IgD-negative memory B cell (primary cell): ENCODE results near the gene QRFP. TPM values are rescaled to one million over a fixed set of nuclear protein-coding genes. Genes with fewer than 3 reads are reported as not detected.

Source experiments
- H3K27ac Mint-ChIP-seq, 3 donors: one replicate each; pipeline ENCODE4 v1.8.0; 2020 to 2022; ENCODE audit warnings: mild to moderate bottlenecking in 3 of 3, mixed read lengths in 3 of 3, moderate library complexity in 1 of 3
- H3K27me3 Mint-ChIP-seq: one replicate; pipeline ENCODE4 v1.8.0; 2021; ENCODE audit warnings: mixed read lengths
- H3K36me3 Mint-ChIP-seq: one replicate; pipeline ENCODE4 v1.8.0; 2020; ENCODE audit warnings: mild to moderate bottlenecking, mixed read lengths
- H3K4me1 Mint-ChIP-seq, 3 donors: one replicate each; pipeline ENCODE4 v1.8.0; 2020 to 2022; ENCODE audit warnings: mixed read lengths in 3 of 3, mild to moderate bottlenecking in 1 of 3
- H3K4me3 Mint-ChIP-seq, 4 donors: one replicate each; pipeline ENCODE4 v1.8.0; 2020 to 2022; ENCODE audit warnings: mild to moderate bottlenecking in 4 of 4, mixed read lengths in 4 of 4, moderate library complexity in 3 of 4
- H3K9me3 Mint-ChIP-seq, 3 donors: one replicate each; pipeline ENCODE4 v1.8.0; 2020 to 2021; ENCODE audit warnings: mixed read lengths in 3 of 3, mild to moderate bottlenecking in 1 of 3
- polyA plus RNA-seq: library from polyadenylated mRNA; unstranded; fragments of 300-500 nt; fragmentation: Illumina TruSeq; gene quantifications from one replicate; pipeline ENCODE4 v1.2.3, GENCODE V29; 2021

QRFP gene
- polyA plus RNA-seq, 1 donor from 2014 or later: not detected

GRCh38 chr9:130884542-130885483 lies 11.8 kb downstream of the QRFP start:
- H3K4me1 Mint-ChIP-seq: peaks cover 0 to 2% (median 0%) of the 10 kb centered on the region in 3 donors
- peaks cover 5% of the 10 kb centered on the region for H3K36me3 Mint-ChIP-seq
- no peaks in the 10 kb centered on the region for H3K9me3 Mint-ChIP-seq
- H3K27me3 Mint-ChIP-seq: no peaks in the 10 kb centered on the region
- no peak overlapping the region for H3K4me3 Mint-ChIP-seq
- H3K27ac Mint-ChIP-seq: no peak overlapping the region

GRCh38 chr9:130884111-130884531 lies 12.5 kb downstream of the QRFP start:
- Mint-ChIP-seq H3K36me3 (peaks cover 5% of the 10 kb centered on the region), H3K27me3 (no peaks in the 10 kb centered on the region), H3K4me3 (no peak overlapping the region), H3K27ac (no peak overlapping the region), H3K4me1 (peaks cover 0 to 2% (median 0%) of the 10 kb centered on the region in 3 donors), H3K9me3 (no peaks in the 10 kb centered on the region)

DNA sequence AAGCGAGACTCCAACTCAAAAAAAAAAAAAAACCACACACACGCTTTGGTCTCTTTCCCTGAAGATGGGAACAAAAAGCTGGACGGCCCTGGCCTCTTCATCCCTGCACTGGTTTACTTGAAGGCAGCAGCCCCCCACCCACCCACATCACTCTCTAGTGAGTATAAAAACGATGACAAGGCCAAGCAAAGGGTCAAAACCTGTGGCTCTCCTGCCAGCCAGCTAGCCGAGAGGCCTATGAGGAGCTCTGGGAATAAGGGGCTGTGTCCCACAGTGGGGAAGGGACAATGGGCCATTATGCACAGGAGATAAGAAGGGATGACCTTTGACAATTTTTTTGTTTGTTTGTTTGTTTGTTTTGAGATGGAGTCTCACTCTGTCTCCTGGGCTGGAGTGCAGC lies 13.1 kb downstream of the QRFP start:
- Mint-ChIP-seq H3K4me3 (no peak overlapping the region), H3K4me1 (peaks cover 0 to 2% (median 0%) of the 10 kb centered on the region in 3 donors)

GRCh38 chr9:130882696-130883225 lies 13.9 kb downstream of the QRFP start:
- Mint-ChIP-seq H3K27ac (no peak overlapping the region), H3K27me3 (no peaks in the 10 kb centered on the region), H3K4me3 (no peak overlapping the region), H3K36me3 (peaks cover 5% of the 10 kb centered on the region), H3K4me1 (peaks cover 0 to 2% (median 0%) of the 10 kb centered on the region in 3 donors), H3K9me3 (no peaks in the 10 kb centered on the region)

More for the DNA sequence above, 13.1 kb downstream of the QRFP start:
- Mint-ChIP-seq H3K27ac (no peak overlapping the region), H3K36me3 (peaks cover 5% of the 10 kb centered on the region), H3K27me3 (no peaks in the 10 kb centered on the region), H3K9me3 (no peaks in the 10 kb centered on the region)

DNA sequence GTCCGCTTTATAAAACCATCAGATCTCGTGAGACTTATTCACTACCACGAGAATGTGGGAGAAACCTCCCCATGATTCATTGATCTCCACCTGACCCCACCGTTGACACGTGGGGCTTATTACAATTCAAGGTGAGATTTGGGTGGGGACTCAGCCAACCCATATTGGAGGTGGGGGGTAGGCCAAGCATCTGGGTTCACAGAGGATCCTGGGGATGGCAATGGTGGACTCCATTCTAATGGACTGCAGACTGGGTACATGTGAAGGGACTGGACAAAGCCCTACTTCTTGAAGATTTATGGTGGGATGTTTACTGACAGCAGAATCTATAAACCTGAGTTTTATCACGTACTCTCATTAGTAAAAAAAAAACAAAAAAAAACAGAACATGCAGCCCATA lies 15.1 kb downstream of the QRFP start:
- Mint-ChIP-seq H3K9me3 (no peaks in the 10 kb centered on the region), H3K36me3 (peaks cover 3% of the 10 kb centered on the region), H3K27ac (no peak overlapping the region), H3K27me3 (no peaks in the 10 kb centered on the region), H3K4me1 (peaks cover 0 to 2% (median 0%) of the 10 kb centered on the region in 3 donors), H3K4me3 (no peak overlapping the region)

DNA sequence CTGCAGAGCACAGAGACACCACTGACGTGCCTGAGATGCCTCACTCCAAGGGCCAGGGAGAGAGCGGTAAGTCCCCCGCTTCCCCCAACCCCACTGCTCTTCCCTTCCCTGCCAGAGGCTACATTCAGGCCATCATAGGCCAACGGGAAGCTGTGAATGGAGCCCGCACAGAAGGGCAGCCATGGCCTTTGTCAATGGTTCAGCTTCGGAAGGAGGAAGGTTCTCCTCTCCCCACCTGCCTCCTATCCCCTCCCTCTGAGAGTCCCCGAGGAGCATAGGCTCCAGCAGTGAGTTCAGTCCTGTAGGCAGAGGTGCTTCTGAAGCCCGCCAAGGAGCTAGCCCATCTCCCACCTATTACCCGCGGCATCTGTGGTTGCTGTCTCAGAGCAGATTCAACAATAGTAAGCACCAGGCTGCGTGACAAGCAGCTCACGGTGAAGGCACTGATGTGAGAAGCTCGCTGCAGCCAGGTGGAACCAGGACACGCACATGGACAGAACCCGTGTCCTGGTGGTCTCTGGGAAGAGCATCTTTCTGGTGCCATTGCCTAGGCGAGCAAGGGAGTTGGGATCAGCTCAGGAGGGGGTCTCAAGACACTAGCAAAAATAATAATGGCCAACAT lies 15.9 kb downstream of the QRFP start:
- peak overlapping the region in 1 of 3 donors; percentile 35 for H3K27ac Mint-ChIP-seq
- no peak overlapping the region for H3K4me3 Mint-ChIP-seq
- no peaks in the 10 kb centered on the region for H3K9me3 Mint-ChIP-seq
- peaks cover 0 to 2% (median 0%) of the 10 kb centered on the region in 3 donors for H3K4me1 Mint-ChIP-seq
- H3K27me3 Mint-ChIP-seq: no peaks in the 10 kb centered on the region
- H3K36me3 Mint-ChIP-seq: peaks cover 3% of the 10 kb centered on the region

DNA sequence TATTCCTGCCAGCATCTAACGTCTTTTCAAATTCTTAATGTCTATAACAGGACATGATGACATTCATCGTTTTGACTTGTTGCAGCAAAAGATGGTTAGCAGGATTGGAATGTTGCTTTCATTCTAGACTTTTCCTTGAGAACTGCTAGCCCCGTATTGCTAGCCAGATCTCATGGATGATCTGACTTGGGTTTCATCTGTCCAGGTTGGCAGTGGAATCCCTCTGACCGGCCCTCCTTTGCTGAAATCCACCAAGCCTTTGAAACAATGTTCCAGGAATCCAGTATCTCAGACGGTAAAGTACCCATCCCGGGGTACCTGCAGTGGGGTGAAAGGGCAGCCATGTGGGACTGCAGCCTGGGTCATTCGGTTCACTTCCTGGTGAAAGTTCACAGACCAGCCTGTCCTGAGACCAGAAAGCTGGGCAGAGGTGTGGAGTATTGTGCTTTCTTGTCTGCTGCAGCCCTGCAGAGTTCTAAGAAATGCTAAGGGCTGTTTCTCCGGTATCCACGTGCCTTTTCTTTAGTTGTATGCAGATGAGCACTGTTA lies 16.7 kb downstream of the QRFP start:
- H3K27me3 Mint-ChIP-seq: no peaks in the 10 kb centered on the region
- no peak overlapping the region for H3K27ac Mint-ChIP-seq
- no peak overlapping the region for H3K4me3 Mint-ChIP-seq
- H3K36me3 Mint-ChIP-seq: peaks cover 6% of the 10 kb centered on the region
- H3K4me1 Mint-ChIP-seq: no peaks in the 10 kb centered on the region
- H3K9me3 Mint-ChIP-seq: no peaks in the 10 kb centered on the region

DNA sequence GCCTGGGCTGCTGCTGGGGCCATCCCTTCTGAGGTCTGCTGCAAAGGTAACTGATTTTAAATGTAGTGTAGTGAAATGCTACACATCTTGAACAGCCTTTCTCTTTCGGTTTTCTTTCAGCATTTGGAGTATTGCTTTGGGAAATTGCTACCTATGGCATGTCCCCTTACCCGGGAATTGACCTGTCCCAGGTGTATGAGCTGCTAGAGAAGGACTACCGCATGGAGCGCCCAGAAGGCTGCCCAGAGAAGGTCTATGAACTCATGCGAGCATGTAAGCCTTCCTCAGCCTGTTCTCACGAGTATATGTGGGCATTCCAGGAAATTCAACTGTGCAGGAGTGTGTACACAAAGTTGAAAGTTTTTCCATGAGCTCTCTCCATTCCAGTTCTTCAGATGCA lies 18.3 kb downstream of the QRFP start:
- Mint-ChIP-seq H3K27me3 (no peaks in the 10 kb centered on the region), H3K4me3 (no peak overlapping the region), H3K36me3 (peaks cover 6% of the 10 kb centered on the region), H3K9me3 (no peaks in the 10 kb centered on the region), H3K4me1 (no peaks in the 10 kb centered on the region), H3K27ac (no peak overlapping the region)

DNA sequence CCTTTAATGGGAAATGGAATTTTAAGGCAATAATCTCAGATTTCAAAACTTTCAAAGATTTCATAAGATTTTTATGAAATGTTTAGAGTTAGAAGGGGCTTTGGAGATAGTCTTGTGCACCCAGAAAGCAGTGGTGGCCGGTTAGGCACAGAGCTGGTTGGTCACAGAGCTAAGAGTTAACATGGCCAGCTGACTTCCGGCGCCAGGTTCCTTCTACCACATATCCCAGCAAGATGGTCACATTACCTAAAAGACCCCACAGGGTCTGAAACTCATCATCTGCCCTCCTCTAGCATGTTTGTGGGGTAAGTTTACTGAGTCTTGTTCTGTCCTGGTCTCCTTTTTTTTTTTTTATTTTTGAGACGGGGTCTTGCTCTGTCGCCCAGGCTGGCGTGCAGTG lies 19.3 kb downstream of the QRFP start:
- Mint-ChIP-seq H3K27ac (no peak overlapping the region), H3K27me3 (no peaks in the 10 kb centered on the region), H3K4me1 (no peaks in the 10 kb centered on the region), H3K9me3 (no peaks in the 10 kb centered on the region), H3K4me3 (no peak overlapping the region), H3K36me3 (peaks cover 6% of the 10 kb centered on the region)

DNA sequence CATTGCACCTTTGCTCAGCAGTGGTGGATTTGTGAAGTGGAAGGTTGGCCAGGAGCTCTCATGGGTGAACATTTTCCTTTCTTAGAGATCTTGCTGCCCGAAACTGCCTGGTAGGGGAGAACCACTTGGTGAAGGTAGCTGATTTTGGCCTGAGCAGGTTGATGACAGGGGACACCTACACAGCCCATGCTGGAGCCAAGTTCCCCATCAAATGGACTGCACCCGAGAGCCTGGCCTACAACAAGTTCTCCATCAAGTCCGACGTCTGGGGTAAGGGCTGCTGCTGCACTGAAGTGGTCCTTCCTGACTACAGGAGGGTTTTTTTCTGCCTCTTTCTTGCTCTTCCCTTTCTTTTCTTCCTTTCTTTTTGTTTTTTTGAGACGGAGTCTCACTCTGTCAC lies 21.8 kb downstream of the QRFP start:
- Mint-ChIP-seq H3K4me1 (peaks cover 5 to 13% (median 9%) of the 10 kb centered on the region in 3 donors), H3K4me3 (no peak overlapping the region), H3K9me3 (no peaks in the 10 kb centered on the region), H3K27me3 (no peaks in the 10 kb centered on the region), H3K36me3 (peaks cover 5% of the 10 kb centered on the region), H3K27ac (no peak overlapping the region)

DNA sequence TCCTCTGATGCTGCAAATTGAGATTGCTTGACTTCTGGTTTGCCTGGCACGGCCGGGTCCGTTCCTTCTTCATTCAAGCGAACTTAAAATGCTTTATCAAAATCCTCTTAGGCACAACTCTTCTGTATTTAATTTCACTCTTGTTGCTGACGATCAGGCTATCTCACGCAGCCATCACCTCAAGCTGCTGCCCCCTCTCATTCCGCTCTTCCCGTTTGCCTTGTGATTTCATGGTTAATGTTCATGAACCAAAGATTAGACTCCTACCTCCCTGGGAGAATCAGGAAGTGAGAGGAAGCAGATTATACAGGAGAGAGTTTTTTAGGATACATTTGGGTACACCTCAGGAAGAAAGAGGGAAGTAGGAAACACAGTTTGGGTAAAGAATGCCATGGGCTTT lies 22.6 kb downstream of the QRFP start:
- H3K36me3 Mint-ChIP-seq: peaks cover 5% of the 10 kb centered on the region
- peak overlapping the region in 1 of 3 donors; percentile 23 for H3K27ac Mint-ChIP-seq
- no peak overlapping the region for H3K4me3 Mint-ChIP-seq

GRCh38 chr9:130872912-130873503 lies 23.6 kb downstream of the QRFP start:
- no peaks in the 10 kb centered on the region for H3K9me3 Mint-ChIP-seq
- no peaks in the 10 kb centered on the region for H3K27me3 Mint-ChIP-seq
- peaks cover 5 to 13% (median 9%) of the 10 kb centered on the region in 3 donors for H3K4me1 Mint-ChIP-seq
- H3K27ac Mint-ChIP-seq: no peak overlapping the region
- H3K4me3 Mint-ChIP-seq: no peak overlapping the region
- H3K36me3 Mint-ChIP-seq: peaks cover 5% of the 10 kb centered on the region

More for the DNA sequence above, 22.6 kb downstream of the QRFP start:
- Mint-ChIP-seq H3K4me1 (peaks cover 5 to 13% (median 9%) of the 10 kb centered on the region in 3 donors), H3K9me3 (no peaks in the 10 kb centered on the region), H3K27me3 (no peaks in the 10 kb centered on the region)

GRCh38 chr9:130872508-130872907 lies 24.1 kb downstream of the QRFP start:
- no peaks in the 10 kb centered on the region for H3K9me3 Mint-ChIP-seq
- peaks cover 5% of the 10 kb centered on the region for H3K36me3 Mint-ChIP-seq
- no peak overlapping the region for H3K27ac Mint-ChIP-seq
- no peak overlapping the region for H3K4me3 Mint-ChIP-seq
- peaks cover 5 to 13% (median 9%) of the 10 kb centered on the region in 3 donors for H3K4me1 Mint-ChIP-seq
- H3K27me3 Mint-ChIP-seq: no peaks in the 10 kb centered on the region

- Mint-ChIP-seq H3K9me3 (no peaks in the 10 kb centered on the region), H3K27ac (no peak overlapping the region), H3K27me3 (no peaks in the 10 kb centered on the region), H3K4me3 (no peak overlapping the region), H3K36me3 (peaks cover 5% of the 10 kb centered on the region), H3K4me1 (peaks cover 5 to 13% (median 9%) of the 10 kb centered on the region in 3 donors)
Observed at GRCh38 chr9:130872093-130872492, 24.5 kb downstream of the QRFP start.
